HEK293T (cell line): ENCODE measurements around the gene HSP90AA1.

ENCODE experiments used
- FOXK2 ChIP-seq: fragments of 450-650 bp; IDR thresholded peaks from 2 replicates; pipeline ENCODE4 v1.6.1; 2016; ENCODE audit warnings: mild to moderate bottlenecking
- L3MBTL2 ChIP-seq: fragments of 450-650 bp; conservative IDR thresholded peaks from 2 replicates; pipeline ENCODE4 v1.6.1; 2016; ENCODE audit warnings: mild to moderate bottlenecking

GRCh38 chr14:102120888-102121287, 34.0 kb upstream of the HSP90AA1 start:
- no peak for TF ChIP-seq L3MBTL2
- TF ChIP-seq FOXK2, result no peak
